ENCODE data around the gene MAD1L1. TPM values are rescaled to one million over a fixed set of nuclear protein-coding genes. Genes with fewer than 3 reads are reported as not detected.
A peak's percentile ranks its signal among the peaks of the same experiment; 100 is the strongest.

Gene MAD1L1
- total and polyA plus RNA-seq, 10 donors: 47.3 to 118 (median 68.2) TPM

DNA sequence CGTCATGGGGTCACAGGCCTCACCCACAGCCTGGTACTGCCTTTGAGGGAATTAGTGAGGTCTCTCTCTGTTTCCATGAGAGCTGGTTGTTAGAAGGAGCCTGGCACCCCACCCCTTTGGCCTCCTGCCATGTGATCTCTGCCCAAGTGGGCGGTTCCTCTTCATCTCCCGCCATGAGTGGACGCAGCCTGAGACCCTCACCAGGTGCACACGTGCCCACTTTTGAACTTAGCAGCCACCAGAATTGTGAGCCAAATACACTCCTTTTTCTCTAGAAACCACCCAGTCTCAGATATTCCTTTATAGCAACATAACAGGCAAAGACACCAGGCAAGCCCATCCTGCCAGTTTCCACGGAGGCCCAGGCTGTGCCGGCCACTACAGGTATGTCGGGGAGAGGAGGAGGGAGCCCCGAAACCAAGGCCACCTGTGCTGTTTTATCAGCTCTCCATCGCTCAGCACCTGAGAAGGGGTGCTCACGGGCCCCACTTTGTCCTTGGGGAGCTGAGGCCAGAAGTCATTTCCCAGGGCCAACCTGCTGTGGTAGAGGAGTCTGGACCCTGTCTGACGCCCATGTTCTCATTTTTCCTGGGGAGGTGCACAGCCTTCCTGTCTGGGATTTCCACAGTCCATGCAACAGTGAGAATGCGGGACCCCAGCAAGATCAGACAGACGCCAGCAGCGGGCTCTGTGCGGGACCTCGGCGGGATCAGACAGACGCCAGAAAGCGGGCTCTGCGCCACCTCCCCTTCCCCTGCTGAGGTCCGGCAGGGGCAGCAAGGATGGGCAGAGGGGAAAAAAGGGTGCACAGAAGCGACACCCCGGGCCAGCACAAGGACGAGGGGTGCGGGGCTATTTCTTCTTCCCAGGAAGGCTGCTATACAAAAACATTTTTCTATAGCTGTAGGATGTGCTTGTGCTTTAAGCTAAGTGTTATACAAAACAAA, 342.2 kb downstream of the MAD1L1 start:
- Histone ChIP-seq H3K4me3 (no peak overlapping the region), H3K9me3 (no peaks in the 10 kb centered on the region), H3K27me3 (replicated peaks in 1 of 7) (no peaks in the 10 kb centered on the region), H3K27ac (no peak overlapping the region), H3K36me3 (peaks cover 0 to 99% (median 25%) of the 10 kb centered on the region in 6 donors), H3K4me1 (peaks cover 4 to 40% (median 17%) of the 10 kb centered on the region in 6 donors)
- no peak for DNase-seq
- intact Hi-C loops (cut with DNase I; ENCODE audit: low total_unique reads): no loop called here
- 92 to 94% (median 93%) methylated on average over 25 to 26 of the region's 26 CpGs for whole genome bisulfite sequencing, 5 donors
- TF ChIP-seq POLR2A (IDR thresholded peaks at IDR 0.05) (no peak), POLR2AphosphoS5 (IDR thresholded peaks at IDR 0.05) (no peak)
- TF ChIP-seq, protein P1, sequence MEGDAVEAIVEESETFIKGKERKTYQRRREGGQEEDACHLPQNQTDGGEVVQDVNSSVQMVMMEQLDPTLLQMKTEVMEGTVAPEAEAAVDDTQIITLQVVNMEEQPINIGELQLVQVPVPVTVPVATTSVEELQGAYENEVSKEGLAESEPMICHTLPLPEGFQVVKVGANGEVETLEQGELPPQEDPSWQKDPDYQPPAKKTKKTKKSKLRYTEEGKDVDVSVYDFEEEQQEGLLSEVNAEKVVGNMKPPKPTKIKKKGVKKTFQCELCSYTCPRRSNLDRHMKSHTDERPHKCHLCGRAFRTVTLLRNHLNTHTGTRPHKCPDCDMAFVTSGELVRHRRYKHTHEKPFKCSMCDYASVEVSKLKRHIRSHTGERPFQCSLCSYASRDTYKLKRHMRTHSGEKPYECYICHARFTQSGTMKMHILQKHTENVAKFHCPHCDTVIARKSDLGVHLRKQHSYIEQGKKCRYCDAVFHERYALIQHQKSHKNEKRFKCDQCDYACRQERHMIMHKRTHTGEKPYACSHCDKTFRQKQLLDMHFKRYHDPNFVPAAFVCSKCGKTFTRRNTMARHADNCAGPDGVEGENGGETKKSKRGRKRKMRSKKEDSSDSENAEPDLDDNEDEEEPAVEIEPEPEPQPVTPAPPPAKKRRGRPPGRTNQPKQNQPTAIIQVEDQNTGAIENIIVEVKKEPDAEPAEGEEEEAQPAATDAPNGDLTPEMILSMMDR (IDR thresholded peaks at IDR 0.05 in 8 of 11, conservative IDR thresholded peaks at IDR 0.05 in 3 of 11): no peak

DNA sequence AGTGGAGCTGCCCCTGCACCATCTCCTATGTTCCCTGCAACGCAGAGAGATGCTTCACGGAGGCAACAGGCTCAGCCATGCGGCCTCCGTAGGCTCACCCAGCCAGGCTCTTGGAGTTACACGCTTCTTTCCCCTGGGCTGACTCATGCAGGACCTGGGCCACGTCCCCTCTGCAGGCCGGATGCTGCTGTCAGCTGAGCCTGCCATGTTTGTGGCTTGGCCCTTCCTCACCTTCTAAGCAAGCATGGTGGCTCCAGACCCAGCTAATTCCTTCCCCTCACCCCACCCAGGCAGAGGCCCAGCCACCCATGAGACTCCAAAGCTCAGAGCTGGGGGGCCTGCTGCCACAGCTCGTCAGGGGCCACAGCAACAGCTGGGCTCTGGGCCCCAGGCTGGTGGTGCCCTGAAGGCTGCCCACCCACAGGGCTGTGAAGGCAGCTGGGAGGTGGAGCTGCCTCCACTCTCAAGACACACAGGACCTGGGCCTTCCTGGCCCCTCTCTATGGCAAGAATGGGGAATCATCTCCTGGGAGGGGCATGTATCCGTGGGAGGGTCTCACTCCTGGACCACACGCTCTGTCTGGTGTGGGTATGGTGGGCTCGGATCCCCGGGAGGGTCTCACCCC, 343.1 kb downstream of the MAD1L1 start:
- no peaks in the 10 kb centered on the region for H3K9me3 ChIP-seq
- TF ChIP-seq POLR2AphosphoS5 (IDR thresholded peaks at IDR 0.05) (no peak), POLR2A (IDR thresholded peaks at IDR 0.05) (no peak)
- TF ChIP-seq, protein P1 (IDR thresholded peaks at IDR 0.05 in 8 of 11, conservative IDR thresholded peaks at IDR 0.05 in 3 of 11): no peak
- no peak overlapping the region for H3K4me3 ChIP-seq
- 77 to 94% (median 79%) methylated on average over 5 to 12 of the region's 12 CpGs for WGBS, 5 donors
- DNase-seq: no peak
- peaks cover 0 to 99% (median 21%) of the 10 kb centered on the region in 6 donors for H3K36me3 ChIP-seq
- peak overlapping the region in 1 of 8 donors; percentile 46 for H3K27ac ChIP-seq
- H3K4me1 ChIP-seq: peaks cover 4 to 44% (median 16%) of the 10 kb centered on the region in 6 donors
- intact Hi-C loops (cut with DNase I; ENCODE audit: low total_unique reads): no loop called here
- no peaks in the 10 kb centered on the region for H3K27me3 ChIP-seq (replicated peaks in 1 of 7)

GRCh38 chr7:1889091-1889490, 343.7 kb downstream of the MAD1L1 start:
- TF ChIP-seq POLR2A (IDR thresholded peaks at IDR 0.05): no peak
- Histone ChIP-seq H3K27me3 (replicated peaks in 1 of 7) (no peaks in the 10 kb centered on the region), H3K9me3 (no peaks in the 10 kb centered on the region), H3K27ac (peak overlapping the region in 1 of 8 donors; percentile 46), H3K36me3 (peaks cover 0 to 99% (median 19%) of the 10 kb centered on the region in 6 donors), H3K4me3 (no peak overlapping the region), H3K4me1 (peaks cover 4 to 48% (median 17%) of the 10 kb centered on the region in 6 donors)
- DNase-seq: no peak
- WGBS, 5 donors: 87 to 96% (median 93%) methylated on average over 3 to 11 of the region's 11 CpGs
- intact Hi-C loops (cut with DNase I; ENCODE audit: low total_unique reads): no loop called here

GRCh38 chr7:1888425-1888824, 344.3 kb downstream of the MAD1L1 start:
- no peak overlapping the region for H3K27ac ChIP-seq
- TF ChIP-seq, protein P1 (IDR thresholded peaks at IDR 0.05 in 8 of 11, conservative IDR thresholded peaks at IDR 0.05 in 3 of 11): no peak
- TF ChIP-seq POLR2A (IDR thresholded peaks at IDR 0.05): no peak
- TF ChIP-seq POLR2AphosphoS5 (IDR thresholded peaks at IDR 0.05): peak in 1 of 3 donors; percentile 27

More at GRCh38 chr7:1888425-1888824, 344.3 kb downstream of the MAD1L1 start:
- WGBS, 5 donors: 85 to 97% (median 91%) methylated on average over 3 to 12 of the region's 12 CpGs; no CpG with 5 or more reads in 1 of the 5 donors
- Histone ChIP-seq H3K4me1 (peaks cover 4 to 55% (median 21%) of the 10 kb centered on the region in 6 donors), H3K4me3 (no peak overlapping the region), H3K9me3 (no peaks in the 10 kb centered on the region), H3K36me3 (peaks cover 0 to 94% (median 19%) of the 10 kb centered on the region in 6 donors), H3K27me3 (replicated peaks in 1 of 7) (no peaks in the 10 kb centered on the region)
- intact Hi-C loops (cut with DNase I; ENCODE audit: low total_unique reads): no loop called here
- no peak for DNase-seq
